Esophagus muscularis mucosa (tissue), 3 donors: ENCODE data around the gene MCAT.

Source experiments
- POLR2A ChIP-seq: fragments of 450-650 bp; IDR thresholded peaks from one replicate; pipeline ENCODE4 v1.6.1; 2017; ENCODE audit warnings: antibody characterized with exemption, moderate library complexity, mild to moderate bottlenecking, low read depth
- TF ChIP-seq, protein P1 (sequence below), 3 experiments: fragments of 200-600 bp in 2 of 3; fragments of 450-650 bp in 1 of 3; sonication (generic) in 2 of 3; IDR thresholded peaks; one replicate each; pipeline ENCODE4 v1.5.1; 2017 to 2019; ENCODE audit warnings: antibody characterized with exemption in 3 of 3, mild to moderate bottlenecking in 2 of 3, moderate library complexity in 1 of 3

DNA sequence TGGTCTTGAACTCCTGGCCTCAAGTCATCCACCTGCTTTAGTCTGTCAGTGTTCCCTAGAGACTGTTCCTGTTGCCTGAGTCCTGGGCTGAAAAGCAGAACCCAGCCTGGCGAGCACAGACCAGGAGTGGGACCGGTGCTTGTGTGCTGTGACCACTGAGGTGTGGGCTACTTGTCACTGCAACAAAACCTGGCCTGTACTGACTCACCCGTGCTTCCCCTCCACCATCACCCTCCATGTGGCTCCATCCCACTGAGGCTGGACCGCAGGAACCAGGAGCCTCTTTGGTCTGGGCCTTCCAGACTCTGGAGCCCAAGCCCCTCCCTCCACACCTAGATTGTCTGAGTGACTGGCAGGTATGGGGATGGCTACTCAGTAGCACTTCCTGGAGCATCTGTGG lies 8.6 kb downstream of the MCAT start:
- no peak for TF ChIP-seq POLR2A
- TF ChIP-seq, protein P1, sequence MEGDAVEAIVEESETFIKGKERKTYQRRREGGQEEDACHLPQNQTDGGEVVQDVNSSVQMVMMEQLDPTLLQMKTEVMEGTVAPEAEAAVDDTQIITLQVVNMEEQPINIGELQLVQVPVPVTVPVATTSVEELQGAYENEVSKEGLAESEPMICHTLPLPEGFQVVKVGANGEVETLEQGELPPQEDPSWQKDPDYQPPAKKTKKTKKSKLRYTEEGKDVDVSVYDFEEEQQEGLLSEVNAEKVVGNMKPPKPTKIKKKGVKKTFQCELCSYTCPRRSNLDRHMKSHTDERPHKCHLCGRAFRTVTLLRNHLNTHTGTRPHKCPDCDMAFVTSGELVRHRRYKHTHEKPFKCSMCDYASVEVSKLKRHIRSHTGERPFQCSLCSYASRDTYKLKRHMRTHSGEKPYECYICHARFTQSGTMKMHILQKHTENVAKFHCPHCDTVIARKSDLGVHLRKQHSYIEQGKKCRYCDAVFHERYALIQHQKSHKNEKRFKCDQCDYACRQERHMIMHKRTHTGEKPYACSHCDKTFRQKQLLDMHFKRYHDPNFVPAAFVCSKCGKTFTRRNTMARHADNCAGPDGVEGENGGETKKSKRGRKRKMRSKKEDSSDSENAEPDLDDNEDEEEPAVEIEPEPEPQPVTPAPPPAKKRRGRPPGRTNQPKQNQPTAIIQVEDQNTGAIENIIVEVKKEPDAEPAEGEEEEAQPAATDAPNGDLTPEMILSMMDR (IDR thresholded peaks at IDR 0.05): no peak
